ENCODE results near the gene SSBP3. TPM values are rescaled to one million over a fixed set of nuclear protein-coding genes. Genes with fewer than 3 reads are reported as not detected.
A peak's percentile ranks its signal among the peaks of the same experiment; 100 is the strongest.

SSBP3 gene
- total RNA-seq, 4 donors from 2014 or later = 28.7 to 162 (median 37.0) TPM

DNA sequence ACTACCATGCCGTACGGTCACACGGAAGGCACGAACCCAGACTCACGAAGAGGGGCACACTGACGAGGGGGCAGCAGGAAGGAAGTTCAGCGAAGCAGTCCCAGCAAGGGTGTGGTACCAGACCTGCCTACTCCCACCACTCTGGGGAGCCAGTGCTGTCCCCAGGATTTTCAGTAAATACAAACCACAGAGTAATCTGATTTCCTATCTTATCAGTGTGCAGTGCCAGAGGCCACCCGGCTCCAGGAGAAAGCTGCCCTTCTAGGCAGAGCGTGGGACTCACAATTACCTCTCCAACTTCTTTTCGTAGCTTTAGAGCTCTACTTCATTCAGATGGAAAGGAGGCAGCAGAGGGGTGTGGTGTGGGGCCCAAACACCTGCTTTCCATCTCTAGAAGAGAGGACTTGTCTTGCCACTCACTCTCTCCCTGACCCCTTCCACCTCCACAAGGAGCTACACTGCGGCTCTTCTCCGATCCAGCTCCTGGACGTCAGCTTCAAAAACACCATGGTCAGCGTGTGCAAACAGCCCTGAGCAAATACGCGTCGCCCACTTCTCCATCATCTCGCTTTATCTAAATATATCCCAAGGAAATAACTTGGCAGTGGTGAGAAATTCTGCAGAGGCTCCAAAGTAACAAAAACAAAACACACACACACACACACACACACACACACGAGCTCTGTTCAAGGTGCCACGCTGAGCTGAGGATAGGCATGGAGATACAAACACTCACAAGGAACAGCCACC is 107.7 kb downstream of the SSBP3 start:
- intact Hi-C loops (cut with DNase I; ENCODE audit: low total_unique reads) = no loop called here
- no peak for TF ChIP-seq POLR2AphosphoS5 (IDR thresholded peaks at IDR 0.05)
- TF ChIP-seq POLR2A (IDR thresholded peaks at IDR 0.05) = no peak
- TF ChIP-seq, protein P1, sequence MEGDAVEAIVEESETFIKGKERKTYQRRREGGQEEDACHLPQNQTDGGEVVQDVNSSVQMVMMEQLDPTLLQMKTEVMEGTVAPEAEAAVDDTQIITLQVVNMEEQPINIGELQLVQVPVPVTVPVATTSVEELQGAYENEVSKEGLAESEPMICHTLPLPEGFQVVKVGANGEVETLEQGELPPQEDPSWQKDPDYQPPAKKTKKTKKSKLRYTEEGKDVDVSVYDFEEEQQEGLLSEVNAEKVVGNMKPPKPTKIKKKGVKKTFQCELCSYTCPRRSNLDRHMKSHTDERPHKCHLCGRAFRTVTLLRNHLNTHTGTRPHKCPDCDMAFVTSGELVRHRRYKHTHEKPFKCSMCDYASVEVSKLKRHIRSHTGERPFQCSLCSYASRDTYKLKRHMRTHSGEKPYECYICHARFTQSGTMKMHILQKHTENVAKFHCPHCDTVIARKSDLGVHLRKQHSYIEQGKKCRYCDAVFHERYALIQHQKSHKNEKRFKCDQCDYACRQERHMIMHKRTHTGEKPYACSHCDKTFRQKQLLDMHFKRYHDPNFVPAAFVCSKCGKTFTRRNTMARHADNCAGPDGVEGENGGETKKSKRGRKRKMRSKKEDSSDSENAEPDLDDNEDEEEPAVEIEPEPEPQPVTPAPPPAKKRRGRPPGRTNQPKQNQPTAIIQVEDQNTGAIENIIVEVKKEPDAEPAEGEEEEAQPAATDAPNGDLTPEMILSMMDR (IDR thresholded peaks at IDR 0.05) = no peak
- no peak for TF ChIP-seq EP300 (IDR thresholded peaks at IDR 0.05; ENCODE audit: low read depth)
- 36 to 47% methylated on average over 3 to 20 of the region's 20 CpGs for WGBS, 2 donors (ENCODE audit: low coverage in 1 of 2)
- Histone ChIP-seq H3K9me3 (no peaks in the 10 kb centered on the region), H3K27ac (peak overlapping the region; percentile 71 to 87 (median 86)), H3K27me3 (no peaks in the 10 kb centered on the region), H3K36me3 (no peaks in the 10 kb centered on the region), H3K4me3 (no peak overlapping the region), H3K4me1 (peaks cover 36 to 65% (median 48%) of the 10 kb centered on the region in 4 donors)
- DNase-seq = no peak
- in situ Hi-C loops (cut with MboI; ENCODE audit: low pct_ligation_motif_present in 1 of 4, low pct_unique_long_range_greater_than_20kb in 1 of 4, low sequenced_read_pairs in 3 of 4) = no loop called here

DNA sequence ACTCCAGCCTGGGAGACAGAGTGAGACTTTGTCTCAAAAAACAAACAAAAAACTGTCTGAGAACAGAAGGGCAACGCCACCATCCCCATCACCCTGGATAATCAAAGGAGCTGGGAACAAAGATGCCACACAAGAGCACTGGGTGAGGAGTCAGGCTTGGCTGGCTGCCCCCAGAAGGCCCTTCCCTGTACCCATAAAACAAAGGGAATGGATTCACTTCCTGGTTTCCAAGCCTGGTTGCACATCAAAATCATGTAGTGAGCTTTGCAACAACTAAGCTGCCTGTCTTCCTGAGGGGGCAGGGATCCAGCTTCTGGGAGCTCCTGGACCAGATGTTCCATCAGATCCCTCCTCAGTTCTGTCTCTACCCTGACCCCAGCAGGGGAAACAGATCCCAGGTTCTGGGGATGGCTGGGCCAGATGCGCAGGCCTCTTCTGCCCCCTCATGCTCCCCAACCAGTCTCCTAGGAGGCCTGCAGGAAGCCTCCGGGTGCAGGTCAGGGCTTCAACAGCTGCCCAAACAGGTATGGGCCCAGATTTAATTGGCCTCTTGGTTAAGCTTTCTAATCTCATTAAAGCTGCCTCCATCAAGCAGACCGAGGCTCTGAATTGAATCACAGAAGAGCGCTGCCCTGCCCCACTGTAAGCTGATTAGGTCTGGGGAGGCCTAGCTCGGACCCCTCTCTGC is 108.5 kb downstream of the SSBP3 start:
- peaks cover 34 to 61% (median 44%) of the 10 kb centered on the region in 4 donors for H3K4me1 ChIP-seq
- no peaks in the 10 kb centered on the region for H3K36me3 ChIP-seq
- 42% methylated on average over 6 of the region's 6 CpGs; no CpG with 5 or more reads in 1 of the 2 donors for WGBS, 2 donors (ENCODE audit: low coverage in 1 of 2)

DNA sequence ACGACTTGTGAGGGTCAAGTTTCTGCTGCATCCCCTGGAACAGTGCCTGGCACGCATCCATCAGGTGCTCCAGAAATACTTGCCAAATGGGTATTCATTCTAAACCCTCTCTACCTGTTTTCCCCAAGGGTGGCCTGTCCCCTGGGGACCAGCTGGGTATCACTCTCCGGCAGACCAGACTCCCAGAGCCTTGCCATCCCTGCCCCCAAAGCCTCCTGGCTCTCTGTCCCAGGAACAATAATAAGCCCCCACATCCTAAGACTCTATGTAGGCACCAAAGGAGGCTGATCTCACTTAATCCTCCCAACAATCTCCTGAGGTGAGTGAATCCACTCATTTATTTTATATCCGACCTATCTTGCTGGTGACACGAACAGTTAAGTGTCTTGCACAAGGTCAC is 109.5 kb downstream of the SSBP3 start:
- no peak overlapping the region for H3K4me3 ChIP-seq
- H3K4me1 ChIP-seq = peaks cover 34 to 70% (median 51%) of the 10 kb centered on the region in 4 donors
- H3K36me3 ChIP-seq = no peaks in the 10 kb centered on the region
- in situ Hi-C loops (cut with MboI; ENCODE audit: low pct_ligation_motif_present in 1 of 4, low pct_unique_long_range_greater_than_20kb in 1 of 4, low sequenced_read_pairs in 3 of 4) (no loop called here), intact Hi-C loops (cut with DNase I; ENCODE audit: low total_unique reads) (no loop called here)
- no peaks in the 10 kb centered on the region for H3K9me3 ChIP-seq
- no peaks in the 10 kb centered on the region for H3K27me3 ChIP-seq
- DNase-seq = no peak
- TF ChIP-seq, protein P1 (IDR thresholded peaks at IDR 0.05) = no peak
- TF ChIP-seq POLR2AphosphoS5 (IDR thresholded peaks at IDR 0.05) = no peak
- 91 to 100% methylated on average over 2 to 5 of the region's 5 CpGs for WGBS, 2 donors (ENCODE audit: low coverage in 1 of 2)
- H3K27ac ChIP-seq = peak overlapping the region; percentile 71 to 87 (median 86)

More for the DNA sequence above, 108.5 kb downstream of the SSBP3 start:
- Histone ChIP-seq H3K9me3 (no peaks in the 10 kb centered on the region), H3K4me3 (no peak overlapping the region), H3K27ac (peak overlapping the region; percentile 71 to 87 (median 86)), H3K27me3 (no peaks in the 10 kb centered on the region)
- intact Hi-C loops (cut with DNase I; ENCODE audit: low total_unique reads) (no loop called here), in situ Hi-C loops (cut with MboI; ENCODE audit: low pct_ligation_motif_present in 1 of 4, low pct_unique_long_range_greater_than_20kb in 1 of 4, low sequenced_read_pairs in 3 of 4) (no loop called here)
- peak in 1 of 3 donors; percentile 23 for TF ChIP-seq POLR2AphosphoS5 (IDR thresholded peaks at IDR 0.05)
- TF ChIP-seq, protein P1 (IDR thresholded peaks at IDR 0.05) = no peak
- no peak for TF ChIP-seq POLR2A (IDR thresholded peaks at IDR 0.05)
- no peak for TF ChIP-seq EP300 (IDR thresholded peaks at IDR 0.05; ENCODE audit: low read depth)
- DNase-seq = peak; percentile 70

DNA sequence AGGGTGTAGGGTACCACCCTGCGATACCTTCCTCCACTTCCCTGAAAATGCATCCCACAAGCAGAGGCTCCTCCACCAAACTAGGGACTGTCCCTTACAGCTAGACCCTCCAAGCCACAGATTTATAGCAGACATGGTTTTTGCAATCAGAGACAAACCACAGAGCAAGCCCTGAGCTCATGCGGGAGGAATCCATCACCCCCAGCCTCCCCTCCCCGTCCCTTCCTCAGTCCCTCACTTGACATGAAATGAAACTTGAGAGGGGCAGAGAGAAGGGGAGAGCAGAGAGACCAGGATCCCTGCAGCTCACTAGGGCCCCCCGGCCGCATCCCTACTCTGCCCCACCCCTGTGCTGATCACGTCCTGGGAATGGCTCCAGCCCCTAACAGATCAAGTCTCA is 111.3 kb downstream of the SSBP3 start:
- WGBS, 2 donors (ENCODE audit: low coverage in 1 of 2) = 72 to 89% methylated on average over 3 to 6 of the region's 6 CpGs
- DNase-seq = no peak
- Histone ChIP-seq H3K4me1 (peaks cover 46 to 83% (median 64%) of the 10 kb centered on the region in 4 donors), H3K4me3 (no peak overlapping the region), H3K27me3 (no peaks in the 10 kb centered on the region), H3K9me3 (no peaks in the 10 kb centered on the region), H3K36me3 (no peaks in the 10 kb centered on the region), H3K27ac (peak overlapping the region in 2 of 4 donors; percentile 45 to 49)
- no peak for TF ChIP-seq POLR2A (IDR thresholded peaks at IDR 0.05)
- TF ChIP-seq, protein P1 (IDR thresholded peaks at IDR 0.05) = no peak
- TF ChIP-seq POLR2AphosphoS5 (IDR thresholded peaks at IDR 0.05) = no peak
- TF ChIP-seq EP300 (IDR thresholded peaks at IDR 0.05; ENCODE audit: low read depth) = no peak
- intact Hi-C loops (cut with DNase I; ENCODE audit: low total_unique reads) = no loop called here
- in situ Hi-C loops (cut with MboI; ENCODE audit: low pct_ligation_motif_present in 1 of 4, low pct_unique_long_range_greater_than_20kb in 1 of 4, low sequenced_read_pairs in 3 of 4) = no loop called here
